Stomach (tissue), 4 donors: Measurements from ENCODE around the gene SHISA6.

ENCODE experiments used
- CTCF ChIP-seq, 7 experiments: fragments of 450-650 bp in 4 of 7; fragments of 200-600 bp in 3 of 7; sonication (generic) in 3 of 7; IDR thresholded peaks; one replicate each; pipeline ENCODE4 v1.5.1; 2016 to 2019; ENCODE audit warnings: antibody characterized with exemption in 7 of 7, control low read depth in 2 of 7, mild to moderate bottlenecking in 1 of 7
- POLR2A ChIP-seq, 4 donors: fragments of 450-650 bp; IDR thresholded peaks; one replicate each; pipeline ENCODE4 v1.6.1; 2016; ENCODE audit warnings: antibody characterized with exemption in 4 of 4, control low read depth in 2 of 4, mild to moderate bottlenecking in 1 of 4, moderate library complexity in 1 of 4

- TF ChIP-seq CTCF (IDR thresholded peaks at IDR 0.05) (no peak), POLR2A (IDR thresholded peaks at IDR 0.05) (no peak)
Observed at GRCh38 chr17:11538366-11538765, 297.4 kb downstream of the SHISA6 start.
